ENCODE measurements around the gene STX16.

Gene STX16

GRCh38 chr20:58656831-58657230 is 5.7 kb downstream of the STX16 start:
- DNase-seq, result no peak

GRCh38 chr20:58657262-58657661 is 6.2 kb downstream of the STX16 start:
- DNase-seq, result no peak

GRCh38 chr20:58657986-58658385 is 6.9 kb downstream of the STX16 start:
- DNase-seq, result no peak

- no peak for DNase-seq
Measured at GRCh38 chr20:58658760-58659159, 7.7 kb downstream of the STX16 start.

DNA sequence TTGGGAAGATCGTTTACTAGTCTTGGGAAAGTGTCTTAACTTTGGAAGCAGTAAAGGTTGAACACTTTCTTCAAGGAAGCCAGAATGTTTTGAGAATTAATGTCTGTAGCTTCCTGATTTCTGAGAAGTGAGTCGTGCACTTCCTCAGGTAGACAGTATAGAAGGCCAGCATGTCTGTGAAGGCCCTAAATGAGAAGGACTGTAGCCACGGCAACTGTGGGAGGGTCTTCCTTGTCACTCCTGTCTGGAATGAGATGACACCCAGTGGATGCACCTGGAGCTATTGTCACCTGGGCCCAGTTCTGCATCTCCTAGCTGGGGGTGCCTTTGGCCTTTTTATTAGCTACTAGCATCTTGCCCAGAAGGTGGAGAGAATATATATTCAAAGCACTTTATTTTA is 8.8 kb downstream of the STX16 start:
- DNase-seq, result no peak

- DNase-seq, result no peak
Measured at GRCh38 chr20:58660855-58661597, 9.9 kb downstream of the STX16 start.

- no peak for DNase-seq
Measured at GRCh38 chr20:58661598-58662473, 10.8 kb downstream of the STX16 start.

GRCh38 chr20:58664331-58664730 is 13.2 kb downstream of the STX16 start:
- no peak for DNase-seq

- DNase-seq, result no peak
Measured at GRCh38 chr20:58664883-58665282, 13.8 kb downstream of the STX16 start.

DNA sequence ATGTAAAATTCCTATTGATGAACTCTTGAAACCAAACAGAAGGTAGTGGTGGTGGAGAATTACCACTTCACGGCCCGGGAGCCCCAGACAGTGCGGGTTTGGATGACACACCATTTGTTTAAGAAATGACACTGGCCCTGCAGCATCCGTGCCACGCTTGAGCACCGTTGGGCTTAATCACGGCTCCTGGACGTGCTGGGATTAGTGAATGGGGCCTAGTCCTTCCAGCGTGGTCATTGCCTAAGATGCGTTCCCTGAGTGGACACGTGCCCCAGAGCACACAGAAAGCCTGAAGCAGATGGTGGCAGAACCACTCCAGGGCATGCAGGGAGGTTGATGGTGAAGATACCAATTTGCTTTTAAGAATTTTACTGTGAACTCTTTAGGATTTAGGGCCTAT is 14.5 kb downstream of the STX16 start:
- no peak for DNase-seq

GRCh38 chr20:58666702-58667101 is 15.6 kb downstream of the STX16 start:
- no peak for DNase-seq

DNA sequence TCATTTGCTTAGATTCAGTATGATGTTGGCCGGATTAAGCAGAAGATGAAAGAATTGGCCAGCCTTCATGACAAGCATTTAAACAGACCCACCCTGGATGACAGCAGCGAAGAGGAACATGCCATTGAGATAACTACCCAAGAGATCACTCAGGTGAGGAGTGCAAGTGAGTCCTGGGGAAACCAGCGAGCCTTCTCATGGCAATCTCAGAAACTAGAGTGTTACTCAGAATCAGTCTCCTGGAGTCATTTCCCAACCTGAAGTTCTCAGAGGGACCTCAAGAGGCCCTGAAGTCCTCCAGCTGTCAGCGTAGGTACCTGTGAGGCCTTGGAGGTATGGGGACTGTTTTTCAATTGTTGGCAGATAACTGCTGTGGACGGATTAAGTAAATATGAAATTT is 16.9 kb downstream of the STX16 start:
- no peak for DNase-seq

- DNase-seq, result no peak
Measured at GRCh38 chr20:58668901-58669286, 17.8 kb downstream of the STX16 start.

DNA sequence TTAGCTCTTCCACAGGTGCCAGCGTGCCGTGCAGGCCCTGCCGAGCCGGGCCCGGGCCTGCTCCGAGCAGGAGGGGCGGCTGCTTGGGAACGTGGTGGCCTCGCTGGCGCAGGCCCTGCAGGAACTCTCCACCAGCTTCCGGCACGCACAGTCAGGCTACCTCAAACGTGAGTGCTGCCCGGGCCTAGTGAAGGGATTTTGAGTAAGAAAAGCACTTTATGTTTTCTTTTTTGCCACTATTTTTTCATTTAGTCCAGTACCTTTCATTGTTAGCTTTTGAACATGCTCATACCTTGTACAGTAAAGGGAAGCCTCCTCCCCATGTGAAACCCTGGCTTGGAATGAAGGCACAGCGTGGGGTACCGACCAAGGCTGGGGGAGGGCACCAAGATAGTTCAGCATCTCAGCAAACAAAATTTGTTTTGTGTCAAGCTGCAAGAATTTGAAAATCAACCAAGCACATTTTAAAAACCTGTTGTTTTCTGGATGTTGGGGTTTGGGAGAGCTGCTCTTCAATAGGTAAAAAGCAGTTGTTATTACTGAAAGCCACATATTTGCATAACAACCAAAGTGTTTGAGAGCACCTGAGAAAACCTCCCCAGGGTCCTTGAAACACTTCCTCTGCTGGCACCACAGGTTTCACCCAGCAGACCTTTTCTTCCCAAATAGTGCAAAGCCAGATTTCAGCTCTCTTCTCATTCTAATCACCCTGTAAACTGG is 18.4 kb downstream of the STX16 start:
- no peak for DNase-seq

DNA sequence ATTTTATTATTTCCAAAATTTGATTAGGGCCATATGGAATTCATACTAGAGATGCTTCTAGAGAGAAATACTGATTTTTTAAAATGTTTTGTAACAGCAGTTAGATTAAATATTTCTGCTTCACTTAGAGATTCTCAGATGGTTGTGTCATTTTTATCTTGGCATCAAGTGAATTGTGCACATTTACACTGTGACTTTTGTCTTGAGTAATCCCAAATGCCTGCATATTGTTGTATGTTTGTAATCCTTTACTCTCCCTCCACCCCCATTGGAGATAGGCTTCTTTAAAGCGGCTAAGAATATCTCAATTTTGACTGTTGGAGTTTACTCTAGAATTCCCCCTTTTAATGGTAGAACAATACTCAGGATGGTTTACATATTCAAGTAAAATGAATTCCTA is 19.0 kb downstream of the STX16 start:
- no peak for DNase-seq

DNA sequence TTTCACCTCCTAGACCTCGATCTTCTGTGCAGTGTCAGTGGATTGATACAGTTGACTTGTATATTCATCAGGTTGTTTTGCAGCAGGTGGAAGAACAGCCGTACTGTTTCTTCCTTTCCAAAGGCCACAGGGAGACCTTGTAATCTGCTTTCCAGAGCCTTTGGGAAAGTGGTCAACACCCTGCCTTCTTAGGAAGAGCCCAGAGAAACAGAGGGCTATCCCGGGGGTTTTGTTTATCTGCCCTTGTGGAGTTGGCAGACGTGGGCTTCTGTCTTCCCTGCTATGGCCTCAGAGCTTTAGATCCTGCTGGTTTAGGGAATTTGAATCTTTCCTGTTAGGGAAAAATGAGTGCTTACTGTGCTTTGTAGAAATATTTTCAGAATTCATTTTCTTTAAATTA is 19.6 kb downstream of the STX16 start:
- DNase-seq, result no peak

DNA sequence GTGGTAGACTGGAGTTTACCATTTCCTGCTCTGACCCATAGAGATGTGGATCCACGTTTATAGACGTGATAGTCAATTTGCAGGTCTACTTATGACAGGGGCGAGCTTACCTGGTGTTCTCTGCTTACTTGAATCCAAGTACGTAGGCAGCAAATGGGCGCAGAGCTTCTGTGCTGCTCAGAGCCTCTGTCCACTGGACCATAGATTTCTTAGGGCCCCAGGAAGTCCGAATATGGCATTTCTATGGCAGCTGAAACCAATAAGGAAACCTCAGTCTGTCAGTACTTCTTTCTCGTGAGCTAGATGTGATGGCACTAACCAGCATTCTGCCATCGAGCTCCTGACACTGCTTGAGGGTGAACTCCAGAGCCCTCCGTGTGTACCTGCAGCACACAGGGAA is 22.0 kb downstream of the STX16 start:
- no peak for DNase-seq

- DNase-seq, result no peak
Measured at GRCh38 chr20:58675146-58675584, 24.1 kb downstream of the STX16 start.

GRCh38 chr20:58675641-58676040 is 24.6 kb downstream of the STX16 start:
- DNase-seq, result no peak

DNA sequence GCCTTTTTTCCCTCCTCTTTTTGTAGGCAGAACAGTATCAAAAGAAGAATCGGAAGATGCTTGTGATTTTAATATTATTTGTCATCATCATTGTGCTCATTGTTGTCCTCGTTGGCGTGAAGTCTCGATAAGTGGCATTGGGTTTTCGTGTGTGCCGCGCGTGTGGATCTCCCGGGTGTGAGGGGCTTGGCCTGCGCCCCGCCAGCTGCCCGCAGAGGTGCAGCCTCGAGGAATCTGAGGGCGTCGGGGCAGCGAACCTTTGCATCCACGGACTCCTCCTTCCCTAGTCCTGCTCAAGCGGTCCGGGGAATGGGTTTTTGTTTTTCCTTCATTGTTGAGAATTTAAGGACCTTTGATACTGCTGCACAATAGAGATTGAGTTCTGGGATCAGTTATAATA is 25.1 kb downstream of the STX16 start:
- DNase-seq, result no peak

DNA sequence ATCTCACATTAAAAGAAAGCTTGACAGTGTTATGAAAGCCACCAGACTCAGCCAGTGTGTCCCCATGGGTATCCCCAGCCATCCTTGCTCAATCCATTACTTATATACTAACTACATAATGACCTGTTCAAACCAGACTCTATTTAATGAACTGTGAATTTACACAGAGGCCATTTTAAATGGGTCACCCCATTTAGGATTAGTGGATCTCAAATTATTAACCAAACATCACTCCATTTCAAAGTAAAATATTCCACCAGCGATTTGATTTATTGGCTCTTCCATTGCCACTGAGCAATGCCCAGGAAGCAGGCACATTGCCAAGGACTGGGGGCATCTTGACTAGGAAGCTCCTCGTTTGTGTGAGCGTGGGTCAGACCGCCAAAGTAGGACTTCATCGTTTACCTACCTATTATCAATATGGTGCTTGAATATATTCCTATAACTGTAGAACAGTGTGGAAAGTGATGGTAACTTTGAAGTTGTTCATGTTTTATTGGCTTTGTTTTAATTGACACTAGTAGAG is 26.1 kb downstream of the STX16 start:
- no peak for DNase-seq

- DNase-seq, result no peak
Measured at GRCh38 chr20:58677808-58678207, 26.7 kb downstream of the STX16 start.

DNA sequence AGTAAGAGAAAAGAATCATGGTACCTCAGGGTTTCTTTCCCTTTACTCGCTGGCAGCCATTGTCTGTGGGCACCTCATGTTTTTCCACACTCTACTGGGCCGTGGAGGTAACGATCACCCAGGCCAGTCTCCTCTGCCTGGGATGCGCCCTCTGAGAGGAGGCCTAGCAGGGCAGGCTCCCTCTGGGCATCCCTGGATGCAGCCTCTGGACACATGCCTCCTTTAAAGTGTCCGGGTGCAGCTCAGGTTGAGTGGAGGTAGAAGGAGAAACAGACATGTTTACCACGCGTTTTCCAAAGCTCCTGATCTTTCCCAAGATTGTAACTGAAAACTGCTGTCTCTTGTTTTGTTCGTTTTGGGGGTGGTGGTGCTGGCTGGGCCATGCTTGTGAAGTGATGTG is 27.7 kb downstream of the STX16 start:
- no peak for DNase-seq
